ENCODE measurements around the gene BMPR1A. TPM values are rescaled to one million over a fixed set of nuclear protein-coding genes. Genes with fewer than 3 reads are reported as not detected.

BMPR1A gene
- polyA plus RNA-seq (2012; ENCODE audit: insufficient read length, low read depth) = 5.0 TPM

DNA sequence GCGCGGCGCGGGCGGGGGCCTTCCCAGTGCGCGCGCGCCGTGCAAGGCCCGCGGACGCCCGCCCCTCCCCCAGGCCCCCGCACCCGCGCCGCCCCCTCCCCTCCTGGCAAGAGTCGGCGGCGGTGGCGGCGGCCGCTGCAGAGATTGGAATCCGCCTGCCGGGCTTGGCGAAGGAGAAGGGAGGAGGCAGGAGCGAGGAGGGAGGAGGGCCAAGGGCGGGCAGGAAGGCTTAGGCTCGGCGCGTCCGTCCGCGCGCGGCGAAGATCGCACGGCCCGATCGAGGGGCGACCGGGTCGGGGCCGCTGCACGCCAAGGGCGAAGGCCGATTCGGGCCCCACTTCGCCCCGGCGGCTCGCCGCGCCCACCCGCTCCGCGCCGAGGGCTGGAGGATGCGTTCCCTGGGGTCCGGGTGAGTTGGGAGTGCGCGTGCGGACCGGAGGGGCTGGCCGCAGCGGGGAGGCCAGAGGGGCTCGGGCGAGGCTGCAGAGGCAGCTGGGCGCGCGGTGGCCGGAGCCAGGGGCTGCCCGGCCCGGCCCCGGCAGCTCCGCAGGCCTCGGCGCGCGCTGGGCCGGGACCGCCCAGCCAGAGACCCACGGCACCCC, at the start of gene BMPR1A:
BMPR1A (plus strand) TSS at position 109 of the 602 bp plus-strand sequence. CDS start 119,400 bp downstream, outside the sequence.
- TF ChIP-seq TAF1 (IDR thresholded peaks at IDR 0.05; ENCODE audit: borderline replicate concordance, insufficient read depth, low read length) (no peak), FOXP2 (optimal IDR thresholded peaks at IDR 0.05; ENCODE audit: borderline replicate concordance, extremely low read depth, extremely low read length, insufficient read depth) (peak; percentile 29), SIN3A (IDR thresholded peaks at IDR 0.05; ENCODE audit: borderline replicate concordance, insufficient read depth, low read length) (no peak), REST (IDR thresholded peaks at IDR 0.05; ENCODE audit: insufficient read depth in 1 of 2, low read depth in 2 of 2, low read length in 2 of 2) (no peak)

- TF ChIP-seq POLR2AphosphoS5 (IDR thresholded peaks at IDR 0.05; ENCODE audit: low read depth, low read length) = no peak
- no peak for TF ChIP-seq FOXP2 (optimal IDR thresholded peaks at IDR 0.05; ENCODE audit: borderline replicate concordance, extremely low read depth, extremely low read length, insufficient read depth)
- TF ChIP-seq SIN3A (IDR thresholded peaks at IDR 0.05; ENCODE audit: borderline replicate concordance, insufficient read depth, low read length) = no peak
- no peak for TF ChIP-seq REST (IDR thresholded peaks at IDR 0.05; ENCODE audit: insufficient read depth in 1 of 2, low read depth in 2 of 2, low read length in 2 of 2)
- TF ChIP-seq TAF1 (IDR thresholded peaks at IDR 0.05; ENCODE audit: borderline replicate concordance, insufficient read depth, low read length) = no peak
These were observed 49.4 kb upstream of the BMPR1A start for GRCh38 chr10:86706977-86707376.

DNA sequence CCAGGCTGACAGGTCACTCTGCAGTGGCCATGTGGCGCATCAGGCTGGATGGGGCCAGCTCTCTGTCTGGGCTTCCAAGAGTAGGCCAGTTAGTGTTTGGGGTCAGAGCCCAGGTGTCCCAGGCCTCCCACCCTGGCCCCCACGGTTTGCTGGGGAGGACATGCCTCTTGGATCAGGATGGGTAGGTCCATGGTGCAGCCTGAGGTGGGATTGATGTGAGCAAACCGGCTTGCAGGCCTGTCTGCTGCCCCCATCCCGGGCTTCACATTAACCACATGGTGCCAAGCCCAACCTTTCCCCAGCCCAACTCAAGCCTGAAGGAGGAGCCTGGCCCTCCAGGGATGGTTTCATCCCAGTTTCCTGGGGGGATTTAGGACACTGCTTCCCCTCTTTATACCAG, 48.9 kb upstream of the BMPR1A start:
- TF ChIP-seq POLR2AphosphoS5 (IDR thresholded peaks at IDR 0.05; ENCODE audit: low read depth, low read length) (no peak), TAF1 (IDR thresholded peaks at IDR 0.05; ENCODE audit: borderline replicate concordance, insufficient read depth, low read length) (no peak), REST (IDR thresholded peaks at IDR 0.05; ENCODE audit: insufficient read depth in 1 of 2, low read depth in 2 of 2, low read length in 2 of 2) (no peak), FOXP2 (optimal IDR thresholded peaks at IDR 0.05; ENCODE audit: borderline replicate concordance, extremely low read depth, extremely low read length, insufficient read depth) (no peak), SIN3A (IDR thresholded peaks at IDR 0.05; ENCODE audit: borderline replicate concordance, insufficient read depth, low read length) (no peak)

- TF ChIP-seq TAF1 (IDR thresholded peaks at IDR 0.05; ENCODE audit: borderline replicate concordance, insufficient read depth, low read length) (no peak), REST (IDR thresholded peaks at IDR 0.05; ENCODE audit: insufficient read depth in 1 of 2, low read depth in 2 of 2, low read length in 2 of 2) (no peak), POLR2AphosphoS5 (IDR thresholded peaks at IDR 0.05; ENCODE audit: low read depth, low read length) (no peak), SIN3A (IDR thresholded peaks at IDR 0.05; ENCODE audit: borderline replicate concordance, insufficient read depth, low read length) (no peak), FOXP2 (optimal IDR thresholded peaks at IDR 0.05; ENCODE audit: borderline replicate concordance, extremely low read depth, extremely low read length, insufficient read depth) (no peak)
These were observed 48.2 kb upstream of the BMPR1A start for GRCh38 chr10:86708068-86708782.
